ENCODE measurements around the gene TAMM41.
A peak's percentile ranks its signal among the peaks of the same experiment; 100 is the strongest.
"Not testable (repeated sequence)": the region's sequence is repeated elsewhere in the genome, so short reads cannot be mapped to it uniquely, and the experiment has no call there.

The TAMM41 gene

GRCh38 chr3:11846281-11847266 lies at the start of gene TAMM41:
TAMM41 (minus strand) TSS chr3:11846885; CDS start chr3:11846636, 249 bp downstream.
- peak; percentile 60 to 93 for DNase-seq

- DNase-seq, result peak in 1 of 2 experiments; percentile 42
Measured at GRCh38 chr3:11878837-11879236, 32.2 kb upstream of the TAMM41 start.

GRCh38 chr3:11874707-11875106 lies 28.0 kb upstream of the TAMM41 start:
- DNase-seq, result not testable (repeated sequence)

- not testable (repeated sequence) for DNase-seq
Measured at GRCh38 chr3:11863739-11864138, 17.1 kb upstream of the TAMM41 start.

GRCh38 chr3:11862584-11862983 lies 15.9 kb upstream of the TAMM41 start:
- not testable (repeated sequence) for DNase-seq

GRCh38 chr3:11862145-11862544 lies 15.5 kb upstream of the TAMM41 start:
- not testable (repeated sequence) for DNase-seq

- DNase-seq, result peak in 1 of 2 experiments; percentile 64
Measured at GRCh38 chr3:11860213-11860612, 13.5 kb upstream of the TAMM41 start.

- no peak for DNase-seq
Measured at GRCh38 chr3:11853450-11853849, 6.8 kb upstream of the TAMM41 start.

- DNase-seq, result peak in 1 of 2 experiments; percentile 40
Measured at GRCh38 chr3:11850003-11850402, 3.3 kb upstream of the TAMM41 start.

- DNase-seq, result no peak
Measured at GRCh38 chr3:11847607-11848006, 922 bp upstream of the TAMM41 start.

GRCh38 chr3:11845651-11846050 lies 1.0 kb downstream of the TAMM41 start:
- DNase-seq, result no peak

GRCh38 chr3:11844891-11845290 lies 1.8 kb downstream of the TAMM41 start:
- DNase-seq, result no peak

GRCh38 chr3:11835028-11835639 lies 11.6 kb downstream of the TAMM41 start:
- peak in 1 of 2 experiments; percentile 28 for DNase-seq

GRCh38 chr3:11832981-11833905 lies 13.4 kb downstream of the TAMM41 start:
- DNase-seq, result no peak

GRCh38 chr3:11829416-11829815 lies 17.3 kb downstream of the TAMM41 start:
- no peak for DNase-seq

GRCh38 chr3:11826628-11827265 lies 19.9 kb downstream of the TAMM41 start:
- no peak for DNase-seq

- DNase-seq, result no peak
Measured at GRCh38 chr3:11825301-11825700, 21.4 kb downstream of the TAMM41 start.

- peak in 1 of 2 experiments; percentile 6 for DNase-seq
Measured at GRCh38 chr3:11820531-11821041, 26.1 kb downstream of the TAMM41 start.

GRCh38 chr3:11819146-11819689 lies 27.5 kb downstream of the TAMM41 start:
- no peak for DNase-seq

- DNase-seq, result peak in 1 of 2 experiments; percentile 46
Measured at GRCh38 chr3:11818033-11818432, 28.7 kb downstream of the TAMM41 start.

GRCh38 chr3:11815111-11815510 lies 31.6 kb downstream of the TAMM41 start:
- no peak for DNase-seq

- DNase-seq, result no peak
Measured at GRCh38 chr3:11814663-11815062, 32.0 kb downstream of the TAMM41 start.
